GM12864 (cell line): Measurements from ENCODE around the gene TMEM97.
A peak's percentile ranks its signal among the peaks of the same experiment; 100 is the strongest.

Experiments used
- DNase-seq: peaks from one replicate; pipeline ENCODE4 v3.0.0-alpha.2; 2011; ENCODE audit warnings: low read depth
- H3K4me3 ChIP-seq: 2 replicates; pipeline ENCODE4 v1.5.1; 2011; ENCODE audit warnings: mild to moderate bottlenecking, low read depth, low read length, control low read depth
- CTCF ChIP-seq: IDR thresholded peaks from 2 replicates; pipeline ENCODE4 v1.5.1; 2011; ENCODE audit warnings: low read depth, mild to moderate bottlenecking, moderate library complexity, low read length, control low read depth, inconsistent platforms; ENCODE audit errors: missing control alignments

Gene TMEM97

GRCh38 chr17:28370744-28371103, 51.7 kb downstream of the TMEM97 start:
- H3K4me3 ChIP-seq: no peak overlapping the region; the same call in 1 of the 2 replicates
- DNase-seq: no peak
- TF ChIP-seq CTCF: no peak

- peak within 1 kb of the TSS; percentile 54 for H3K4me3 ChIP-seq
- no peak for TF ChIP-seq CTCF
Measured at GRCh38 chr17:28371245-28372202, 52.5 kb downstream of the TMEM97 start, which contains the start of gene SARM1. SARM1 (plus strand) TSS chr17:28371694; CDS start chr17:28372033, 339 bp downstream.

GRCh38 chr17:28372203-28372944, 53.4 kb downstream of the TMEM97 start:
- DNase-seq: no peak
- peak overlapping the region; percentile 54 for H3K4me3 ChIP-seq
- TF ChIP-seq CTCF: no peak

More at GRCh38 chr17:28371245-28372202, 52.5 kb downstream of the TMEM97 start, which contains the start of gene SARM1:
- DNase-seq: peak; percentile 57

- TF ChIP-seq CTCF: no peak
- H3K4me3 ChIP-seq: peak overlapping the region; percentile 54
- DNase-seq: no peak
Measured at GRCh38 chr17:28372945-28373274, 53.9 kb downstream of the TMEM97 start.
